H1 (cell line): ENCODE data around the gene ITPKB. TPM values are rescaled to one million over a fixed set of nuclear protein-coding genes. Genes with fewer than 3 reads are reported as not detected.

Source experiments
- CTCF ChIA-PET: fragments of 300-600 bp; sonication (Branson Sonifier 250); formaldehyde crosslinking; loops from one replicate; lab custom pipeline; 2021; ENCODE audit not compliant: partially characterized antibody; lab: Charles Lee
- POLR2A ChIA-PET: fragments of 300-600 bp; sonication (Branson Sonifier 250); formaldehyde crosslinking; loops from one replicate; lab custom pipeline; 2021; ENCODE audit warnings: inconsistent platforms; ENCODE audit not compliant: partially characterized antibody; lab: Charles Lee
- DNase-seq, 2 experiments: peaks; one replicate each; pipeline versions ENCODE4 v3.0.0 to v3.0.0-alpha.2; 2010 to 2022; ENCODE audit warnings: low spot score in 2 of 2, low read depth in 1 of 2, mixed read lengths in 1 of 2
- FAIRE-seq: peaks from 2 replicates; lab custom pipeline; 2011; peaks lifted over from hg19 to GRCh38; lab: Jason Lieb, UNC
- H2AFZ ChIP-seq: 2 replicates; pipeline ENCODE4 v1.8.1; 2012; ENCODE audit warnings: low read length, inconsistent platforms
- H2AK5ac ChIP-seq: 2 replicates; pipeline ENCODE4 v1.6.1; 2013; ENCODE audit warnings: low read depth, low read length
- H2BK120ac ChIP-seq: replicated peaks from 2 replicates; pipeline ENCODE3; 2013; ENCODE audit warnings: low read depth, low read length, inconsistent platforms
- H2BK12ac ChIP-seq: 2 replicates; pipeline ENCODE4 v1.6.1; 2013; ENCODE audit warnings: low read depth, low read length
- H2BK15ac ChIP-seq: 2 replicates; pipeline ENCODE4 v1.6.1; 2013; ENCODE audit warnings: low read length
- H2BK20ac ChIP-seq: 2 replicates; pipeline ENCODE4 v1.6.1; 2013; ENCODE audit warnings: low read length
- H2BK5ac ChIP-seq: 2 replicates; pipeline ENCODE4 v1.6.1; 2013; ENCODE audit warnings: low read depth, low read length
- H3K14ac ChIP-seq: 2 replicates; pipeline ENCODE4 v1.6.1; 2013; ENCODE audit warnings: inconsistent platforms; ENCODE audit not compliant: insufficient read length
- H3K18ac ChIP-seq: 2 replicates; pipeline ENCODE4 v1.6.1; 2013; ENCODE audit warnings: low read length; ENCODE audit errors: extremely low read depth
- H3K23ac ChIP-seq: 2 replicates; pipeline ENCODE4 v1.6.1; 2013; ENCODE audit warnings: inconsistent platforms; ENCODE audit not compliant: insufficient read length
- H3K23me2 ChIP-seq: 2 replicates; pipeline ENCODE4 v1.6.1; 2013; ENCODE audit warnings: low read depth, low read length
- H3K27ac ChIP-seq: 2 replicates; pipeline ENCODE4 v1.6.1; 2011; ENCODE audit warnings: low read depth, low read length, inconsistent platforms
- H3K27me3 ChIP-seq, 4 experiments: replicated peaks in 1 of 4; 1 replicate in 1 of 4; 2 replicates in 3 of 4; pipeline versions ENCODE4 v1.6.1 to v1.8.1; 2011 to 2013; ENCODE audit warnings: low read length in 3 of 4, mild to moderate bottlenecking in 3 of 4, inconsistent platforms in 2 of 4, mixed read lengths in 2 of 4, moderate library complexity in 1 of 4; ENCODE audit not compliant: control insufficient read depth in 3 of 4, insufficient read depth in 3 of 4; ENCODE audit errors: extremely low read depth in 1 of 4
- H3K36me3 ChIP-seq, 4 experiments: 2 replicates each; pipeline versions ENCODE4 v1.6.1 to v1.8.1; 2011 to 2013; ENCODE audit warnings: mild to moderate bottlenecking in 4 of 4, low read length in 3 of 4, moderate library complexity in 2 of 4, control low read depth in 1 of 4, inconsistent platforms in 1 of 4; ENCODE audit not compliant: insufficient read depth in 4 of 4, control insufficient read depth in 2 of 4
- H3K4ac ChIP-seq: replicated peaks from 2 replicates; pipeline ENCODE3; 2013; ENCODE audit warnings: low read length, low read depth, mixed read lengths, inconsistent platforms; ENCODE audit not compliant: insufficient read length
- H3K4me1 ChIP-seq, 4 experiments: replicated peaks in 1 of 4; 1 replicate in 1 of 4; 2 replicates in 3 of 4; pipeline versions ENCODE4 v1.6.1 to v1.8.1; 2011 to 2013; ENCODE audit warnings: low read length in 3 of 4, inconsistent platforms in 2 of 4, mixed read lengths in 1 of 4; ENCODE audit not compliant: insufficient read depth in 4 of 4, control insufficient read depth in 3 of 4
- H3K4me2 ChIP-seq, 2 experiments: 2 replicates each; pipeline versions ENCODE4 v1.6.1 to v1.8.1; 2011 to 2013; ENCODE audit warnings: low read depth in 2 of 2, low read length in 2 of 2, control low read depth in 1 of 2, inconsistent platforms in 1 of 2, mild to moderate bottlenecking in 1 of 2; ENCODE audit not compliant: insufficient read depth in 1 of 2
- H3K4me3 ChIP-seq, 4 experiments: fragments of 200-600, 300-600 bp in 1 of 4; sonication (generic), shearing (Covaris generic), sonication (Bioruptor Twin) in 1 of 4; 2 replicates each; pipeline versions ENCODE4 v1.5.1 to v1.8.1; 2011 to 2016; ENCODE audit warnings: low read length in 4 of 4, low read depth in 3 of 4, control low read depth in 2 of 4, inconsistent platforms in 2 of 4, mild to moderate bottlenecking in 2 of 4, mixed read lengths in 1 of 4, moderate library complexity in 1 of 4; ENCODE audit not compliant: insufficient read depth in 2 of 4; ENCODE audit errors: extremely low read depth in 1 of 4
- H3K56ac ChIP-seq: replicated peaks from 2 replicates; pipeline ENCODE3; 2013; ENCODE audit warnings: low read depth, mild to moderate bottlenecking, mixed read lengths, low read length, inconsistent platforms; ENCODE audit not compliant: insufficient read length
- H3K79me1 ChIP-seq: 2 replicates; pipeline ENCODE4 v1.6.1; 2013; ENCODE audit warnings: low read depth, low read length, control low read depth
- H3K79me2 ChIP-seq, 2 experiments: 2 replicates each; pipeline versions ENCODE4 v1.6.1 to v1.8.1; 2012 to 2013; ENCODE audit warnings: low read length in 2 of 2, mild to moderate bottlenecking in 2 of 2, inconsistent platforms in 1 of 2; ENCODE audit not compliant: insufficient read depth in 2 of 2, control insufficient read depth in 1 of 2
- H3K9ac ChIP-seq, 4 experiments: replicated peaks in 1 of 4; 1 replicate in 1 of 4; 2 replicates in 3 of 4; pipeline versions ENCODE4 v1.6.1 to v1.8.1; 2011 to 2013; ENCODE audit warnings: low read depth in 3 of 4, low read length in 3 of 4, control low read depth in 2 of 4, mild to moderate bottlenecking in 2 of 4, moderate library complexity in 2 of 4, inconsistent platforms in 1 of 4; ENCODE audit errors: extremely low read depth in 1 of 4
- H3K9me3 ChIP-seq, 2 experiments: 2 replicates each; pipeline versions ENCODE4 v1.6.1 to v1.8.1; 2012 to 2013; ENCODE audit warnings: mild to moderate bottlenecking in 2 of 2, moderate library complexity in 2 of 2, control low read depth in 1 of 2, inconsistent platforms in 1 of 2, low read depth in 1 of 2, low read length in 1 of 2, mixed read lengths in 1 of 2; ENCODE audit not compliant: insufficient read depth in 2 of 2
- H4K20me1 ChIP-seq, 2 experiments: replicated peaks in 1 of 2; 2 replicates each; pipeline versions ENCODE3 to v1.8.1; 2011 to 2013; ENCODE audit warnings: inconsistent platforms in 2 of 2, low read length in 2 of 2, mild to moderate bottlenecking in 1 of 2; ENCODE audit not compliant: insufficient read depth in 2 of 2, control insufficient read depth in 1 of 2
- H4K5ac ChIP-seq: 2 replicates; pipeline ENCODE4 v1.6.1; 2013; ENCODE audit warnings: low read length, low read depth, mixed read lengths, inconsistent platforms; ENCODE audit not compliant: insufficient read length
- H4K8ac ChIP-seq: 2 replicates; pipeline ENCODE4 v1.8.0; 2013; ENCODE audit warnings: mild to moderate bottlenecking, moderate library complexity, low read length, inconsistent platforms; ENCODE audit not compliant: insufficient read depth; ENCODE audit errors: extremely low read depth
- H4K91ac ChIP-seq: replicated peaks from 2 replicates; pipeline ENCODE3; 2013; ENCODE audit warnings: low read length, mixed read lengths, inconsistent platforms; ENCODE audit not compliant: insufficient read length
- HDAC2 ChIP-seq, 2 experiments: fragments of 300-600 bp in 1 of 2; sonication (generic) in 1 of 2; IDR thresholded peaks; 2 replicates each; pipeline ENCODE4 v1.6.1; 2011 to 2012; ENCODE audit warnings: low read depth in 2 of 2, low read length in 2 of 2, mild to moderate bottlenecking in 2 of 2, moderate library complexity in 2 of 2, borderline replicate concordance in 1 of 2, inconsistent platforms in 1 of 2
- KDM1A ChIP-seq: fragments of 200-600, 300-600 bp; sonication (generic); IDR thresholded peaks from 2 replicates; pipeline ENCODE4 v1.7.1; 2016; ENCODE audit warnings: mild to moderate bottlenecking, low read length, borderline replicate concordance
- NRF1 ChIP-seq: IDR thresholded peaks from 2 replicates; pipeline ENCODE4 v1.6.1; 2011; ENCODE audit warnings: mild to moderate bottlenecking, low read depth, low read length, improper control_type of control experiment
- PHF8 ChIP-seq: fragments of 200-600 bp; sonication (generic); conservative IDR thresholded peaks from 2 replicates; pipeline ENCODE4 v1.7.1; 2012; ENCODE audit warnings: low read depth, mild to moderate bottlenecking, inconsistent platforms, low read length, moderate library complexity
- WGBS, 2 experiments: shearing (Covaris generic) in 1 of 2; methylation state at CpG; one replicate each; pipeline versions ENCODE4 v1.1.6 to v1.1.7; 2013 to 2015; ENCODE audit warnings: low lambda C conversion rate in 2 of 2, mixed read lengths in 2 of 2, inconsistent platforms in 1 of 2, low coverage in 1 of 2, missing lambda C conversion rate in 1 of 2; ENCODE audit not compliant: insufficient replicate concordance in 2 of 2, insufficient coverage in 1 of 2, insufficient read length in 1 of 2; ENCODE audit errors: extremely low coverage in 1 of 2, missing lambda C conversion rate in 1 of 2; 5-methylcytosine and 5-hydroxymethylcytosine counted together
- polyA plus RNA-seq, 7 experiments: library from polyadenylated mRNA; depleted of rRNA in 3 of 7; stranded (reverse) in 5 of 7; unstranded in 2 of 7; fragments of >200 nt in 5 of 7; fragments of 200-250 nt in 2 of 7; gene quantifications; 1 replicate in 5 of 7; 2 replicates in 1 of 7; 4 replicates in 1 of 7; pipeline versions ENCODE4 v1.2.1 to v1.2.3, GENCODE V29; 2011 to 2013; ENCODE audit warnings: missing spikeins in 2 of 7, mixed read lengths in 2 of 7
- total RNA-seq: library from RNA; stranded (reverse); fragmentation: NEBNext Ultra II Directional; extraction: Animal tissue kit (Norgen Biotek cat#: 25700); gene quantifications from 2 replicates; pipeline ENCODE4 v1.2.1, GENCODE V29; 2021

The ITPKB gene
- total and polyA plus RNA-seq, 2 of the 8 experiments (the other 6 are each of a cell fraction or from before 2014, with no cell fraction given), result 1.7 to 4.8 TPM

- Histone ChIP-seq H3K4ac (no peak overlapping the region), H3K27ac (no peak overlapping the region), H3K9me3 (no peaks in the 10 kb centered on the region), H2BK120ac (no peak overlapping the region), H3K14ac (no peak overlapping the region), H3K4me1 (peaks cover 0 to 7% (median 3%) of the 10 kb centered on the region in 4 experiments; a peak in 5 of 7 replicates), H3K23me2 (no peaks in the 10 kb centered on the region), H3K79me2 (no peaks in the 10 kb centered on the region), H3K36me3 (no peaks in the 10 kb centered on the region), H2AK5ac (no peak overlapping the region), H3K56ac (no peak overlapping the region), H2BK12ac (no peak overlapping the region), H2BK20ac (no peak overlapping the region), H2BK15ac (no peak overlapping the region), H3K18ac (no peak overlapping the region), H4K91ac (no peak overlapping the region), H4K8ac (no peak overlapping the region), H3K79me1 (no peaks in the 10 kb centered on the region), H3K9ac (no peak overlapping the region), H2BK5ac (no peak overlapping the region), H4K5ac (no peak overlapping the region), H4K20me1 (peaks cover 0 to 4% of the 10 kb centered on the region in 2 experiments), H3K4me3 (no peak overlapping the region), H3K27me3 (no peaks in the 10 kb centered on the region; a peak in 1 of 7 replicates), H3K4me2 (no peak overlapping the region), H3K23ac (no peak overlapping the region), H2AFZ (no peak overlapping the region)
- DNase-seq (no peak), FAIRE-seq (no peak)
- ChIA-PET POLR2A (no interaction called here), CTCF (interaction anchor here (1.4 to 6.1 kb wide), 6 partner anchors 8 to 181 kb away, joined by 3 to 27 read pairs (median 6); no protein-coding TSS in a partner anchor)
- 91% methylated on average over 17 of the region's 18 CpGs; no CpG with 5 or more reads in 1 of the 2 experiments for WGBS, 2 experiments
- TF ChIP-seq NRF1 (no peak), HDAC2 (IDR thresholded peaks at IDR 0.05; ENCODE audit: borderline replicate concordance in 1 of 2, low read depth in 2 of 2, low read length in 2 of 2) (no peak), KDM1A (no peak), PHF8 (no peak)
Observed at GRCh38 chr1:226646026-226646869, 92.8 kb downstream of the ITPKB start.
